IPS-NIHi7 (cell line): ENCODE results near the gene BTC.
"Not testable (repeated sequence)": the region's sequence is repeated elsewhere in the genome, so short reads cannot be mapped to it uniquely, and the experiment has no call there.

Experiments used
- DNase-seq: peaks from one replicate; pipeline ENCODE4 v3.0.0; 2012; ENCODE audit warnings: mixed read lengths; ENCODE audit errors: extremely low spot score

The BTC gene

DNA sequence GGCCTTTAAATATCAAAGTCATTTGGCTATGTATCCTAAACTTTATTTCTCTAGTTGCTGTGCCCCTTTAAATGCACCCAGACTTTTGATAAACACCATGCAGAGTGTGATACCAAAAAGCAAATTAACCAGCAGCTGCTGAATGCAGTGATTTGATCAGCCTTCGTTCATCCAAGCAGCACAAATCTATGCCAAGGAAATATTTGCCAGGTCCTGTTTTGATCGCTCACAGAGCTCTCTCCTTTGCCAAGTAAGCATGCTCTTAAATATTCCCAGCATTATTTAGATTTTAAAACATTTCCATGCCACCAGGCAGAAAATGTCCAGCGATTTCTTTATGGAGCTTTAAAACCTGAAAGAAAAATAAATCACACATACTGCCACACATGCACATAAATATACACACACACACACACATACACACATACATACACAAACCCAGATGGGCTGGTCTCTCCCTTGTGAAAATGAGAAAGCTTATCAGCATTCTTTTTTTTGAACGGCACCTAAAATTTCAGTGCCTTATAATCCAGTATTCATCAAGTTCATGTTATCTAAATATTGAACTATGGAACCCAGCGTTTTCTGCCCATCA lies 35.7 kb downstream of the BTC start:
- DNase-seq: no peak

DNA sequence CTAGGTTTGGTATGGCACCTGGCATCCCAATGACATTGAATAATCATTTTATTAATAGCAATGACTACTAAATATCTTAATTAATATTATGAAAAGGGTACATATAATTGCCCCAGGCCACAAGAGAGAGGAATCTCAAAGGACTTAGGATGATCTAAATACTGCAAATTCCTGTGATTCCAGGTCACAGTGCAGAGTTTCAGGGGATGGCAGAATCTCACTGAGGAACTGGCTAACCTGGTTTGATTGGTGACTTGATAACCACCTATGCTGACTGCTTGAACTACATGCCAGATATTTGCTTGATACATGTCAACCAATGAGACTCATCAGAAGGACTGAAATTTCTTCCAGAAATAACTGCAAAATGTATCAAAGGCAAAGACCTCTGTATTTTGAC lies 37.2 kb downstream of the BTC start:
- DNase-seq: no peak

DNA sequence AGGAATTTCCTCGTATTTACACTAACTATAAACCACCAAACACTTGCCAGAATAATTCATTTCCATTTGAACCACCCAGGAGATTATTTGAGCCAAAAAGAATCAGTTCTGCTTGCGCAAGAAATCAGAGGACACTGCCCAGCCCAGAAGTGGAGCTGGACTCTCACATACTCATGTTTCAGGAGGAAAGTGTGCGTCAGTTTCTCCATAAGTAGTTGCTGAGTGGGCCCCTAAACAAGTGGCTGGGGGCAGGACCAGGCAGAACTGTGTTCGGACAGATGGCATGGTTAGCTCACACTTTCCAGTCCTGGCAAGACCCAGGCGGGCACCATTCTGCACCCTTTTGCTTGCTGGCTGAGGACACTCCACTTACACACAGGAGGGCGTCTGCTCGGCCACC lies 38.8 kb downstream of the BTC start:
- DNase-seq: no peak

DNA sequence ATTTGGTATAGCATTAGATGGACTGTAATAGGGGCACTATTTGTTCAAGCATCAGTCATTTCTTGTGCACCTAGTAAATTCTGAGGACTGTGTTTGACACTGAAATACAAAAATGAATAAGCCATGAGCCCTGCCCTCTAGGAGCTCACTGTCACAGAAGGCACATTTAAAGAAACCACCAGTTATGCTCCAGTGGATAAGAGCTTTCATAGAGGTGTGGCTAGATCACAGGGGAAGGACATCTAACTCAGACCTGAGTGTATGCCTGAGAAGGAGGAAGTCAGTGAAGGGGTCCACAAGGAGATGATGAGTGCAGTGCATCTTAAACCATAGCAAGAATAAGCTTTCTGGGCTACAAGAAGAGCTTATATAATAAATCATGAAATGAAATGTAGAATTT lies 40.1 kb downstream of the BTC start:
- DNase-seq: no peak

- DNase-seq: no peak
Measured at GRCh38 chr4:74752798-74753197, 41.5 kb downstream of the BTC start.

DNA sequence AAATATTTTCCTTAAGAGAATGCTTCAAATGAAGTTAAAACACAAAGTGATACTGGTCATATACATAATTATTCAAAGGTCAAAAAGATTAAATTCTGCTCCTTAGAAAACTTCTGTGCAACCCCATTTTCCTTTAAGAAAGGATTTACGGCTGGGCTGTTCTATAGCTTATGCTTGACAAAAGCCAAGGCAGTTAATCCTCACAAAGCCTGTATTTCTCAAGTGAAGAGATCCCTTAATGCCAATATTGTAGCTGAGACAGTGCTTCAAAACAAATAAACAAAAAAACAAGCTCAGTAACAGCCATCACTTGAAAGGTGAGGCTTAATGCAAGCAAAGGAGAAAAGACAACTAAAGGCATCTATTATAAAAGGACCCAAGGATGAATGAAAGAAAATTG lies 42.5 kb downstream of the BTC start:
- no peak for DNase-seq

GRCh38 chr4:74751247-74751646 lies 43.1 kb downstream of the BTC start:
- no peak for DNase-seq

- DNase-seq: no peak
Measured at GRCh38 chr4:74742185-74742584, 52.1 kb downstream of the BTC start.

DNA sequence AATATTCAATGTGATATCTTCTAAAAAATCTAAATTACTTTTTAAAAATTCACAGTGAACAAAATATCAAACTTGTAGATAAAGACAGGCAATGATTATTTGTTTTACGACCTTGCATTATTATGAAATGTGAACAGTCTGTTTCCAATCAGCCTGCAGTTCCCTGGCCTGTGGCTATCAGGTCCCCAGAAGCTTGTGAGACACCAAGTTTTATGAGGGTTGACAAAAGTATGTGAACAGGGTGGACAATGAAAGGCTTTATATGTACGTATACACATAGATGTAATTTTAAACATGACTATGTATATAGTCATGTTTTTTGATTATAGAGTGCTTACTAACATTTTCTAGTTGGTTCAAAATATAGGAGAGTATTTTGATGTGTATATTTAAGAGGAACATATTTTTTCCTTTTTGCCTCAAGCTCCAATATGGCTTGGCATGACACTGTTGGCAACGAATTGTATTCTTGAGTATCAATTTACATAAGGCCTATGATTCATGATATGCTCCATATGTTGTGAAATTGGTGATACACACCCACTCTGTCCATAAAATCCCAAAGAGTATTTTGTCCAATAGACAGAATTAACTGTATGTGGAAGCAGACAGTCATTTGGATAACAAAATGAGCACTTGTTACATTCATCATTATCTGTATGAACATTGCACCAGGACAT lies 55.7 kb downstream of the BTC start:
- no peak for DNase-seq

DNA sequence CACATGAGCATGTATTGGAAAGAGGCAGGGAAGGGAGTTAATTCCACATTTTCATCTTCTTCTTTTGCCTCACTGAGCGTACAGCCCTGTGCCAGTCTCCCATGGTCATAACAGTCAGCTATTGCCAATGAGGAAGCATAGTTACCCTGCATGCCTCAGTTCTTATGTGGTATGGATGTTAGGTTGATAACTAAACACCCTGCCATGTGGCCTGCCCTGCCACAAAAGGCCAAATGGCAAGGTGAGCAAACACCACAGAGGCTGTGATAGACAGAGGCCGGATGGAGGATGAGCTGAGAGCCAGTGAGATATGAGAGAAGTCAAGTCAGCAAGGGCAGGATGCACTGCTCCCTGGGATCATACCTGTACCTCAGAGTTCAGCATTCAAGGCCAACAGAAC lies 59.3 kb downstream of the BTC start:
- no peak for DNase-seq

DNA sequence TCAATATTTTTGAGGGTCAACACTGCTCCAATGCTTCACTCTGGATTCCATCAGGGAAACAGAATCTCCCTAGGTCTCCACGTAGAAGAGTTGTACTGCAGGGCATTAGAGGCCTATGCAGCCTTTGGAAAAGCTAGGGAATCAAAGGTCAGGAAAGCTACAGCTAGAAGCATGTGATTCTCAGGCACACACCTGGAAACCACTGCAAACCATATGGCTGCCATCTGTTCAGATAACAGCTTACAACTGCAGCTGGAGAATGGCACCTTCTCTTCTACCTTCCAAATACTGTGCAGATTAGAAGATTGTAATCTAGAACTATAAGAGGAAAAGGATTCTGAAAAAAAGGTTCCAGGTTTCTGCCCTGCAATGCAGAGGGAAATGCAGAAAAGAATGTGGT lies 60.6 kb downstream of the BTC start:
- no peak for DNase-seq

DNA sequence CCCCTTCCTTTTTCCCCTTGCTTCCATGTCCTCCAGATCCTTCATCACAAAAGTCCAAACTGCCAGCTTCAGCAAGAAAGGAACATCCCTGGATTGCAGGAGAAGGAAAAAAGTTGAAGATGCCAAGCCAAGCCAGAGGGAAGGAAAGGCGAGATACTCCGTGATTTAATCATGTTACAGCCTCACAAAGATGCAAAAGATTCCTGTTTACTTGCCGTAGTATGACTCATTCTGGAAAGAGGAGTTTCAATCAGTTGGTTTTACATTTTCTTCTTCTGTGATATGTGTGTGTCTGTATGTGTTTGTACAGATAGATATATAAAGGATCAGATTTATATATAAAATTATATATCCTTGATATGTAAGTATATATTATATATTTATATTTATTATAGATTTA lies 69.3 kb downstream of the BTC start:
- no peak for DNase-seq

DNA sequence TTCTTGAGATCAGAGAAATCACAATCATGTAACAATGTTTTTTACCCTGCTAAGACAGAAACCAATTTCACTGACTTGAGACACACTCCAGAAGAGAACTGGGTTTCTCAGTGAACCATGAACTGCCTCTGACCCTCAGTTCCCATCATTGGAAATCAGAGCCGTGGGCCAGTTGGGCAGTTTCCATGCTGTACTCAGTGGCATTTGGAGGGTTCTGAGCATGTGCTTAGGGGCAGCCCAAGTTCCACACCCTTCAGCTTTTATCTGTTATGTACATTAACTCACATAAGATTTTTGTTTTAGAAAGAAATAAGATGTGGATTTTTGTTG lies 77.9 kb downstream of the BTC start:
- DNase-seq: no peak

DNA sequence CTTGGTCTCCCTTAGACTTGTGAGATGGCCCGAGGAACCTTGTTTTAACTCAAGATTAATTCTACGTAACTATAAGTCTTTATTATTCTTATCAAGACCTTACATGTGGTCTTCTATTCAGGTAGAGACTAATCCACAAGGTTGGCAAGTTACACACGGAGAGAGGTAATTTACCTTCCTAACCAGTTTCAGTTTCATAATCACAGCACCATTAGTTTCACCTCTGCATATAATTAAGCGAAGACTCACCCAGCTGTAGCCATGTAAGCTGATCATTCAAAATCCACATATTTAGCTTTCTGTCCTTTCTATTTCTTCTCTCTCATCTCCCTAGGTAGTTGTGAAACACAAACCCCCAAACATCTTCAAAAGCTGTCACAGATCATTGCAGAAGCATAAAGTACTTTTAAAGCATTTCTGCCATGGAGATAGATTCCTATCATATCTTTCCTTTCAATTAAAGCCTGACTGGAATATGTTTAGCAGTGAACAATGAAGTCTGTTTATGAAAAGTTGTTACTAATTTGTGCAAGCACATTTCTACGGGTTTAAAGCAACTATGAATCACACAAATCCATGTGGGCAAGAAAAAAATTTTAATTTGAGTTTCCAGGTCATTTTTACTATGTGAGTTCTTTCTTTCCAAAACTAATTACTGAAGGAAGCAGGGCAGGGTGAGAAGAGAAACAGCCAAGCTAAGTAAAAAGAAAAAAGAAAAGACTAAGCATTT lies 78.5 kb downstream of the BTC start:
- no peak for DNase-seq

- no peak for DNase-seq
Measured at GRCh38 chr4:74714611-74715130, 79.7 kb downstream of the BTC start.

GRCh38 chr4:74708135-74708534 lies 86.2 kb downstream of the BTC start:
- DNase-seq: not testable (repeated sequence)
